Endothelial cell of umbilical vein (primary cell): ENCODE results near the gene RP2. TPM values are rescaled to one million over a fixed set of nuclear protein-coding genes. Genes with fewer than 3 reads are reported as not detected.

Source experiments
- BruUV-seq: library from RNA; stranded (reverse); fragments of 400-500 nt; replicated peaks from 2 replicates; lab custom pipeline; 2021; lab: Mats Ljungman, UMichigan
- CTCF ChIA-PET: fragments of 300-600, 350-600 bp; sonication (Branson Sonifier 250); formaldehyde crosslinking; loops from one replicate; lab custom pipeline; 2021; ENCODE audit warnings: antibody characterized with exemption, inconsistent platforms; lab: Charles Lee
- POLR2A ChIA-PET: fragments of 300-600, 350-600 bp; sonication (Branson Sonifier 250); formaldehyde crosslinking; loops from one replicate; lab custom pipeline; 2021; ENCODE audit warnings: antibody characterized with exemption, inconsistent platforms; lab: Charles Lee
- DNase-seq: peaks from one replicate; pipeline ENCODE4 v3.0.0-alpha.2; 2011; ENCODE audit warnings: low read depth, low spot score
- FAIRE-seq: peaks from 2 replicates; lab custom pipeline; 2011; peaks lifted over from hg19 to GRCh38; lab: Jason Lieb, UNC
- H2AFZ ChIP-seq: 2 replicates; pipeline ENCODE4 v1.6.0; 2012; ENCODE audit warnings: low read depth, low read length, control low read depth, inconsistent platforms
- H3K27ac ChIP-seq: 2 replicates; pipeline ENCODE4 v1.5.1; 2011; ENCODE audit warnings: low read depth, mild to moderate bottlenecking, control low read depth, low read length, moderate library complexity; ENCODE audit not compliant: insufficient read depth
- H3K27me3 ChIP-seq, 2 experiments: 2 replicates each; pipeline versions ENCODE4 v1.6.0 to v1.6.1; 2011; ENCODE audit warnings: low read length in 2 of 2, mixed read lengths in 1 of 2; ENCODE audit not compliant: control insufficient read depth in 2 of 2, insufficient read depth in 2 of 2
- H3K36me3 ChIP-seq, 2 experiments: 2 replicates in 1 of 2; 3 replicates in 1 of 2; pipeline ENCODE4 v1.5.1; 2011; ENCODE audit warnings: low read length in 2 of 2, mild to moderate bottlenecking in 1 of 2, moderate library complexity in 1 of 2; ENCODE audit not compliant: control insufficient read depth in 2 of 2, insufficient read depth in 2 of 2; ENCODE audit errors: extremely low read depth in 1 of 2
- H3K4me1 ChIP-seq: 3 replicates; pipeline ENCODE4 v1.5.1; 2011; ENCODE audit warnings: mild to moderate bottlenecking, low read length; ENCODE audit not compliant: control insufficient read depth, insufficient read depth; ENCODE audit errors: extremely low read depth
- H3K4me2 ChIP-seq: 2 replicates; pipeline ENCODE4 v1.6.1; 2011; ENCODE audit warnings: low read length, control low read depth, mixed read lengths; ENCODE audit not compliant: insufficient read depth
- H3K4me3 ChIP-seq, 3 experiments: fragments of 200-600 bp in 1 of 3; sonication (generic), shearing (Covaris generic) in 1 of 3; replicated peaks in 1 of 3; 2 replicates each; pipeline ENCODE4 v1.5.1; 2011 to 2016; ENCODE audit warnings: control low read depth in 3 of 3, low read length in 3 of 3, mild to moderate bottlenecking in 2 of 3, inconsistent platforms in 1 of 3, low read depth in 1 of 3, moderate library complexity in 1 of 3; ENCODE audit not compliant: insufficient read depth in 1 of 3
- H3K79me2 ChIP-seq: 2 replicates; pipeline ENCODE4 v1.6.0; 2012; ENCODE audit warnings: low read length, inconsistent platforms; ENCODE audit not compliant: control insufficient read depth, insufficient read depth
- H3K9ac ChIP-seq: replicated peaks from 2 replicates; pipeline ENCODE3; 2011; ENCODE audit warnings: low read length, control low read depth; ENCODE audit not compliant: insufficient read depth; ENCODE audit errors: extremely low read depth
- H3K9me1 ChIP-seq: replicated peaks from 3 replicates; pipeline ENCODE4 v1.6.0; 2011; ENCODE audit warnings: mild to moderate bottlenecking, low read length; ENCODE audit not compliant: control insufficient read depth, insufficient read depth; ENCODE audit errors: extremely low read depth
- H3K9me3 ChIP-seq: replicated peaks from 2 replicates; pipeline ENCODE4 v1.5.1; 2012; ENCODE audit warnings: low read length, inconsistent platforms; ENCODE audit not compliant: control insufficient read depth, insufficient read depth
- H4K20me1 ChIP-seq: replicated peaks from 2 replicates; pipeline ENCODE3; 2011; ENCODE audit warnings: mild to moderate bottlenecking, low read length; ENCODE audit not compliant: control insufficient read depth, insufficient read depth; ENCODE audit errors: extremely low read depth
- CTCF ChIP-seq, 2 donors: IDR thresholded peaks; 1 replicate in 1 of 2; 2 replicates in 1 of 2; pipeline ENCODE4 v1.5.1; 2011; ENCODE audit warnings: low read length in 2 of 2, mild to moderate bottlenecking in 2 of 2, moderate library complexity in 2 of 2, control low read depth in 1 of 2, inconsistent platforms in 1 of 2, low read depth in 1 of 2; ENCODE audit not compliant: insufficient read depth in 1 of 2; ENCODE audit errors: extremely low read depth in 1 of 2
- EZH2 ChIP-seq: IDR thresholded peaks from 2 replicates; pipeline ENCODE4 v1.6.1; 2012; ENCODE audit warnings: borderline replicate concordance, low read depth, mild to moderate bottlenecking, moderate library complexity, low read length, inconsistent platforms; ENCODE audit not compliant: severe bottlenecking
- FOS ChIP-seq: IDR thresholded peaks from 2 replicates; pipeline ENCODE4 v1.6.1; 2011; ENCODE audit warnings: mild to moderate bottlenecking, low read length, moderate library complexity, borderline replicate concordance; ENCODE audit not compliant: insufficient read depth
- GATA2 ChIP-seq: IDR thresholded peaks from 2 replicates; pipeline ENCODE4 v1.7.0; 2011; ENCODE audit warnings: low read depth, mild to moderate bottlenecking, moderate library complexity, mixed read lengths, low read length; ENCODE audit not compliant: insufficient read length, insufficient read depth
- MYC ChIP-seq: IDR thresholded peaks from one replicate; pipeline ENCODE4 v1.6.1; 2011; ENCODE audit warnings: mild to moderate bottlenecking, low read depth, low read length
- dilution Hi-C: fragments of 300-500 bp; cut with MboI; formaldehyde crosslinking; loops from one replicate; pipeline ENCODE4 v1.15.0; 2019; ENCODE audit warnings: low sequenced_read_pairs; ENCODE audit not compliant: extremely low pct_ligation_motif_present
- intact Hi-C: fragments of 100-400 bp; cut with micrococcal nuclease; formaldehyde crosslinking; loops from one replicate; pipeline ENCODE4 v1.10.0; 2022
- polyA plus RNA-seq, 4 experiments: library from polyadenylated mRNA; depleted of rRNA in 3 of 4; stranded (reverse) in 3 of 4; unstranded in 1 of 4; fragments of >200 nt; gene quantifications; 2 replicates each; pipeline versions ENCODE4 v1.2.1 to v1.2.3, GENCODE V29; 2011 to 2012; ENCODE audit warnings: missing spikeins in 1 of 4
- total RNA-seq: library from RNA; stranded (reverse); gene quantifications from 2 replicates; pipeline ENCODE4 v1.2.3, GENCODE V29; 2021

Gene RP2
- total and polyA plus RNA-seq, 2 donors (not counting 3 experiments of a cell fraction or from before 2014, with no cell fraction given) = 7.4 to 20.5 TPM

GRCh38 chrX:46912098-46912602 is 75.3 kb downstream of the RP2 start, which contains the start of gene JADE3:
Gene JADE3 (plus strand): TSS chrX:46912421. CDS start chrX:46984895, 72,474 bp downstream.
- H3K27ac ChIP-seq = peak within 1 kb of the TSS; percentile 45
- peak within 1 kb of the TSS; percentile 72 to 79 (median 75) for H3K4me3 ChIP-seq
- BruUV-seq = no TSS peak
- no peaks in the 10 kb centered on the region for H3K36me3 ChIP-seq
- no peaks in the 10 kb centered on the region for H4K20me1 ChIP-seq
- dilution Hi-C loops = no loop called here
- no peaks in the 10 kb centered on the region for H3K27me3 ChIP-seq
- no peaks in the 10 kb centered on the region for H3K9me3 ChIP-seq
- POLR2A ChIA-PET = no interaction called here
- H3K4me1 ChIP-seq = peaks cover 11% of the 10 kb centered on the region
- H3K4me2 ChIP-seq = peak within 1 kb of the TSS; percentile 76
- no peak for FAIRE-seq
- H3K79me2 ChIP-seq = peaks cover 25% of the 10 kb centered on the region
- CTCF ChIA-PET = interaction anchor here (1.1 to 3.6 kb wide), 6 partner anchors 8 to 116 kb away, joined by 3 to 17 read pairs (median 6); no protein-coding TSS in a partner anchor
- no peaks in the 10 kb centered on the region for H3K9me1 ChIP-seq
- peak within 1 kb of the TSS; percentile 79 for H2AFZ ChIP-seq
- peak within 1 kb of the TSS; percentile 75 for H3K9ac ChIP-seq
- DNase-seq = peak; percentile 75
- intact Hi-C loops = loop anchor here (1.0 to 2.0 kb wide), 2 partner anchors 8 to 153 kb away; partner anchors contain the start of gene SLC9A7
- TF ChIP-seq EZH2 = no peak
- TF ChIP-seq FOS = no peak
- no peak for TF ChIP-seq CTCF (IDR thresholded peaks at IDR 0.05; ENCODE audit: extremely low read depth in 1 of 2, insufficient read depth in 1 of 2, low read depth in 1 of 2, low read length in 2 of 2)
- TF ChIP-seq GATA2 = no peak
- TF ChIP-seq MYC = no peak
